Psoas muscle (tissue), 8 donors: ENCODE results near the gene MAGED4B. TPM values are rescaled to one million over a fixed set of nuclear protein-coding genes. Genes with fewer than 3 reads are reported as not detected.

Experiments
- ATAC-seq, 4 donors: fragments of 200-7000 bp; cut with Tn5 transposase; one replicate each; pipeline ENCODE4 v1.9.1; 2020; ENCODE audit warnings: moderate library complexity in 3 of 4, mild to moderate bottlenecking in 2 of 4
- DNase-seq, 2 donors: peaks; one replicate each; pipeline ENCODE4 v3.0.0-alpha.2; 2020
- H3K27ac ChIP-seq: fragments of 200-600 bp; one replicate; pipeline ENCODE4 v1.8.0; 2022
- H3K27me3 ChIP-seq, 3 donors: fragments of 200-600 bp in 1 of 3; one replicate each; pipeline versions ENCODE4 v1.6.1 to v1.8.0; 2013 to 2022; ENCODE audit warnings: low read length in 2 of 3, mild to moderate bottlenecking in 2 of 3, moderate library complexity in 1 of 3; ENCODE audit not compliant: insufficient read depth in 3 of 3
- H3K36me3 ChIP-seq, 2 donors: fragments of 200-600 bp in 1 of 2; one replicate each; pipeline versions ENCODE4 v1.6.1 to v1.8.0; 2013 to 2022; ENCODE audit warnings: low read depth in 1 of 2, mild to moderate bottlenecking in 1 of 2, moderate library complexity in 1 of 2; ENCODE audit not compliant: insufficient read depth in 1 of 2
- H3K4me1 ChIP-seq: fragments of 200-600 bp; one replicate; pipeline ENCODE4 v1.8.0; 2022
- H3K4me3 ChIP-seq: fragments of 200-600 bp; one replicate; pipeline ENCODE4 v1.8.0; 2022; ENCODE audit warnings: mild to moderate bottlenecking
- H3K9me3 ChIP-seq: fragments of 200-600 bp; one replicate; pipeline ENCODE4 v1.8.0; 2022
- WGBS, 3 donors: extraction: QIAGEN DNeasy Blood & Tissue Kit; methylation state at CpG; one replicate each; pipeline versions ENCODE4 v1.1.6 to v1.1.7; 2013; 5-methylcytosine and 5-hydroxymethylcytosine counted together
- intact Hi-C, 2 donors: fragments of 100-400 bp; cut with DNase I; formaldehyde crosslinking; loops; one replicate each; pipeline versions ENCODE4 v1.11.0 to v1.14.2; 2022
- polyA plus RNA-seq, 3 donors: library from polyadenylated mRNA; stranded (reverse); fragments of 200-250 nt; gene quantifications; one replicate each; pipeline ENCODE4 v1.2.3, GENCODE V29; 2013
- total RNA-seq, 4 donors: library from RNA; stranded (reverse); fragmentation: NEBNext Ultra II Directional in 2 of 4; extraction: Animal tissue kit (Norgen Biotek cat#: 25700) in 2 of 4; gene quantifications; one replicate each; pipeline versions ENCODE4 v1.2.1 to v1.2.4, GENCODE V29; 2021 to 2023
- TF ChIP-seq, protein P1 (sequence below): fragments of 200-600 bp; IDR thresholded peaks from one replicate; pipeline ENCODE4 v1.8.0; 2022; ENCODE audit warnings: antibody characterized with exemption
- donor health status: healthy with polysubstance abuse.
- donor health status: DM: no; HTN: no; CAD: no; lungs with moderate emphysema.
- donor health status: Bipolar disorder and iron deficiency.
- donor health status: healthy.
- donor health status: DM: yes; HTN: yes; CAD: no.
- donor health status: DM: no; HTN: no; CAD: no.
- donor health status: DM: no; HTN: no; CAD: no.
- donor health status: DM: yes; HTN: yes; CAD: no.

MAGED4B gene
- total and polyA plus RNA-seq, 7 donors = 0.21 to 2.4 (median 0.59) TPM

GRCh38 chrX:52034211-52034610 lies 34.8 kb downstream of the MAGED4B start:
- H3K4me1 ChIP-seq = no peaks in the 10 kb centered on the region
- no peak overlapping the region for H3K4me3 ChIP-seq
- DNase-seq (no peak), ATAC-seq (no peak)
- intact Hi-C loops = no loop called here
- WGBS, 3 donors = 61 to 92% (median 88%) methylated on average over 1 of the region's 1 CpG
- no peak overlapping the region for H3K27ac ChIP-seq
- peaks cover 0 to 21% (median 0%) of the 10 kb centered on the region in 3 donors for H3K27me3 ChIP-seq
- TF ChIP-seq, protein P1, sequence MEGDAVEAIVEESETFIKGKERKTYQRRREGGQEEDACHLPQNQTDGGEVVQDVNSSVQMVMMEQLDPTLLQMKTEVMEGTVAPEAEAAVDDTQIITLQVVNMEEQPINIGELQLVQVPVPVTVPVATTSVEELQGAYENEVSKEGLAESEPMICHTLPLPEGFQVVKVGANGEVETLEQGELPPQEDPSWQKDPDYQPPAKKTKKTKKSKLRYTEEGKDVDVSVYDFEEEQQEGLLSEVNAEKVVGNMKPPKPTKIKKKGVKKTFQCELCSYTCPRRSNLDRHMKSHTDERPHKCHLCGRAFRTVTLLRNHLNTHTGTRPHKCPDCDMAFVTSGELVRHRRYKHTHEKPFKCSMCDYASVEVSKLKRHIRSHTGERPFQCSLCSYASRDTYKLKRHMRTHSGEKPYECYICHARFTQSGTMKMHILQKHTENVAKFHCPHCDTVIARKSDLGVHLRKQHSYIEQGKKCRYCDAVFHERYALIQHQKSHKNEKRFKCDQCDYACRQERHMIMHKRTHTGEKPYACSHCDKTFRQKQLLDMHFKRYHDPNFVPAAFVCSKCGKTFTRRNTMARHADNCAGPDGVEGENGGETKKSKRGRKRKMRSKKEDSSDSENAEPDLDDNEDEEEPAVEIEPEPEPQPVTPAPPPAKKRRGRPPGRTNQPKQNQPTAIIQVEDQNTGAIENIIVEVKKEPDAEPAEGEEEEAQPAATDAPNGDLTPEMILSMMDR = no peak
- H3K36me3 ChIP-seq = no peaks in the 10 kb centered on the region
- H3K9me3 ChIP-seq = no peaks in the 10 kb centered on the region

- Histone ChIP-seq H3K36me3 (no peaks in the 10 kb centered on the region), H3K27ac (no peak overlapping the region), H3K27me3 (no peaks in the 10 kb centered on the region), H3K9me3 (no peaks in the 10 kb centered on the region), H3K4me3 (no peak overlapping the region), H3K4me1 (no peaks in the 10 kb centered on the region)
- intact Hi-C loops = no loop called here
- WGBS, 3 donors = 16 to 31% (median 20%) methylated on average over 2 of the region's 2 CpGs
- no peak for ATAC-seq
- TF ChIP-seq, protein P1 = no peak
- DNase-seq = no peak
These were observed 37.6 kb downstream of the MAGED4B start for GRCh38 chrX:52031371-52031770.

- Histone ChIP-seq H3K36me3 (no peaks in the 10 kb centered on the region), H3K9me3 (peaks cover 5% of the 10 kb centered on the region), H3K27ac (no peak overlapping the region), H3K4me3 (no peak overlapping the region), H3K27me3 (peaks cover 0 to 10% (median 0%) of the 10 kb centered on the region in 3 donors), H3K4me1 (no peaks in the 10 kb centered on the region)
- intact Hi-C loops = no loop called here
- WGBS, 3 donors = 10 to 23% (median 18%) methylated on average over 3 of the region's 3 CpGs
- TF ChIP-seq, protein P1 = no peak
- no peak for DNase-seq
- ATAC-seq = no peak
These were observed 53.2 kb downstream of the MAGED4B start for GRCh38 chrX:52015794-52016193.

Other genes with a start within 250 kb of the MAGED4B start
- 10 to 100 TPM; 17.9 to 78.1 (median 47.1) TPM for gene MAGED1, start 175.6 kb downstream of the MAGED4B start, total RNA-seq
- gene MAGED1, start 175.6 kb downstream of the MAGED4B start, polyA plus RNA-seq = 10 to 100 TPM; 15.2 to 16.9 (median 16.1) TPM
- gene MAGED4, start 115.7 kb upstream of the MAGED4B start, total RNA-seq = under 1 TPM in 2 of 4 donors, not detected in 2; 0.17 to 0.28 TPM
- under 1 TPM; 0.05 to 0.69 (median 0.34) TPM for gene MAGED4, start 115.7 kb upstream of the MAGED4B start, polyA plus RNA-seq